GM10266 (cell line): ENCODE results near the gene DNAJC4.

ENCODE experiments used
- DNase-seq: peaks from one replicate; pipeline ENCODE4 v3.0.0; 2012; ENCODE audit errors: extremely low spot score
- CTCF ChIP-seq: IDR thresholded peaks from 2 replicates; pipeline ENCODE4 v1.5.1; 2012; ENCODE audit warnings: mild to moderate bottlenecking, low read depth; ENCODE audit not compliant: control insufficient read depth, insufficient read depth; ENCODE audit errors: missing control alignments

Gene DNAJC4

GRCh38 chr11:64275841-64276240, 45.5 kb downstream of the DNAJC4 start:
- no peak for TF ChIP-seq CTCF
- DNase-seq = no peak

- TF ChIP-seq CTCF = no peak
- no peak for DNase-seq
These were observed 46.5 kb downstream of the DNAJC4 start for GRCh38 chr11:64276653-64277431.

GRCh38 chr11:64278576-64279190, 48.3 kb downstream of the DNAJC4 start:
- no peak for DNase-seq
- no peak for TF ChIP-seq CTCF

- DNase-seq = no peak
- no peak for TF ChIP-seq CTCF
These were observed 51.8 kb downstream of the DNAJC4 start for GRCh38 chr11:64281957-64282770.

- TF ChIP-seq CTCF = no peak
- DNase-seq = no peak
These were observed 52.7 kb downstream of the DNAJC4 start for GRCh38 chr11:64283092-64283491.
